HG03439 (cell line): ENCODE results near the gene ARHGEF26.

ENCODE experiments used
- ATAC-seq: cut with Tn5 transposase; IDR thresholded peaks from one replicate; pipeline ENCODE4 v1.9.1; 2021; ENCODE audit warnings: mild to moderate bottlenecking, moderate library complexity; ENCODE audit not compliant: unreplicated experiment

Gene ARHGEF26

GRCh38 chr3:154112146-154112852 is 8.9 kb upstream of the ARHGEF26 start:
- ATAC-seq, result no peak

GRCh38 chr3:154113609-154114008 is 7.6 kb upstream of the ARHGEF26 start:
- no peak for ATAC-seq

GRCh38 chr3:154115332-154115731 is 5.9 kb upstream of the ARHGEF26 start:
- ATAC-seq, result no peak

- ATAC-seq, result no peak
Measured at GRCh38 chr3:154119951-154120350, 1.2 kb upstream of the ARHGEF26 start.

- peak; percentile 43 for ATAC-seq
Measured at GRCh38 chr3:154121701-154122551, 736 bp downstream of the ARHGEF26 start.

GRCh38 chr3:154122552-154122911 is 1.3 kb downstream of the ARHGEF26 start:
- ATAC-seq, result no peak

GRCh38 chr3:154122912-154123559 is 1.8 kb downstream of the ARHGEF26 start:
- ATAC-seq, result no peak

- ATAC-seq, result no peak
Measured at GRCh38 chr3:154123906-154124305, 2.7 kb downstream of the ARHGEF26 start.

GRCh38 chr3:154125378-154126030 is 4.3 kb downstream of the ARHGEF26 start:
- no peak for ATAC-seq

GRCh38 chr3:154126651-154127050 is 5.5 kb downstream of the ARHGEF26 start:
- no peak for ATAC-seq

- ATAC-seq, result no peak
Measured at GRCh38 chr3:154129625-154130024, 8.4 kb downstream of the ARHGEF26 start.

- no peak for ATAC-seq
Measured at GRCh38 chr3:154130540-154130939, 9.3 kb downstream of the ARHGEF26 start.

GRCh38 chr3:154131830-154132229 is 10.6 kb downstream of the ARHGEF26 start:
- ATAC-seq, result no peak

GRCh38 chr3:154132777-154133375 is 11.7 kb downstream of the ARHGEF26 start:
- ATAC-seq, result peak; percentile 62

GRCh38 chr3:154135511-154136173 is 14.5 kb downstream of the ARHGEF26 start:
- no peak for ATAC-seq

- no peak for ATAC-seq
Measured at GRCh38 chr3:154137036-154137435, 15.8 kb downstream of the ARHGEF26 start.

- ATAC-seq, result no peak
Measured at GRCh38 chr3:154139996-154140436, 18.8 kb downstream of the ARHGEF26 start.

- ATAC-seq, result no peak
Measured at GRCh38 chr3:154142608-154143007, 21.4 kb downstream of the ARHGEF26 start.

- ATAC-seq, result no peak
Measured at GRCh38 chr3:154143873-154144272, 22.7 kb downstream of the ARHGEF26 start.

- no peak for ATAC-seq
Measured at GRCh38 chr3:154144825-154145465, 23.8 kb downstream of the ARHGEF26 start.
